GM21526 (cell line): Measurements from ENCODE around the gene MRPL14.

Experiments used
- ATAC-seq: cut with Tn5 transposase; IDR thresholded peaks from one replicate; pipeline ENCODE4 v1.9.1; 2021; ENCODE audit warnings: moderate library complexity; ENCODE audit not compliant: unreplicated experiment, low FRiP score

The MRPL14 gene

DNA sequence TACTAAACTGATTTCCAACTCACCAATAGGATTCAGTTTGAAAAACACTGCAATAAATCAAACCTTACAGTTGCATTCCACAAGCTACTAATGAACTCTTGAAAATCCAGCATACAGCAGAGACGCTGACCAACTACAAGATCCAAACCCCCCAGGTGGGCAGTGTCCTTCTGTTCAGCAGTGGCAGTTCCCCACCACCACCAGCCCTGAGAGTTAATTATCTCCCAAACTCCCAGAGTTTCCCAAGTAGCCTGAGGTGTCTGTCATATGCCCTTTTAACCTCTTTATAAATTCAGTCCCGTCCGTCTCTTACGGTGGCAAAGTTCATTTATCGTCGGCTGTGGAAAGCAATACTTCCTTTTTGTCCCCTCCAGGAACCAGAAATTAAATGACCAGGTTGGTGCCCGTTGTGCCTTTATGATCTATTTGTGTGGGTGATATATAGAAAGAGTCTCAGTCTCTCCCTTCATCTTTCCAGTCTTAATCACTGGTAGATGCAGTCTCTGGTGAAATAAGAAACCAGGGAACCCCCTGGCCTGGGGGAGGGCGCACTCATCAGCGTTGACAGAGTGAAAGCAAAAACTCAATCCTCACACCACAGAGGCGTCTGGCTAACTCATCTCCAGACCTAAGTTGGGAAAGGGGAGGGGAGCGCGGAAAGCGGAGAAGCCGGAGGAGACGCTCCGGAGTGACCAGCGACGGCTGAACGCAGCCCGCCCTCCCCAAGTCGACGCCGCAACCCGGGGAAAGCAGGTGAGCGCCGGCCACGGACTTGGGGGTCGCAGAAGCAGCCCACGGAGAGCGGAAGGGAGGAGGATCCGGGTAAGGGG lies 717 bp downstream of the MRPL14 start:
- no peak for ATAC-seq

DNA sequence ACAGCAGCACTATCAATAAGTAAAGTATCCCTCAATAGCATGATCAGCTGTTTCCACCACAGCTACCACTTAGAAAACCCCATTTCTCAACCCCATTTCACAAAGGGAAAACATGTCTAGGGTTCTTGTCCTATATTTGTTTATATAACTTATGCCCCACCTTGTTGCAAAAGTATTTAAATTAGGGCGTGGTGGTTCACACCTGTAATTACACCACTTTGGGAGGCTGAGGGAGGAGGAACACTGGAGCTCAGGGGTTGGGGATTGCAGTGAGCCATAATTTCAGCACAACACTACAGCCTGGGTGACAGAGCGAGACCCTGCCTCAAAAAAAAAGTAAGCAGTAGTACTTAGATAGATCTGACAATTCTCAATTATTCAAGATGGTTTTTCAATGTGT lies 3.7 kb downstream of the MRPL14 start:
- ATAC-seq = no peak

DNA sequence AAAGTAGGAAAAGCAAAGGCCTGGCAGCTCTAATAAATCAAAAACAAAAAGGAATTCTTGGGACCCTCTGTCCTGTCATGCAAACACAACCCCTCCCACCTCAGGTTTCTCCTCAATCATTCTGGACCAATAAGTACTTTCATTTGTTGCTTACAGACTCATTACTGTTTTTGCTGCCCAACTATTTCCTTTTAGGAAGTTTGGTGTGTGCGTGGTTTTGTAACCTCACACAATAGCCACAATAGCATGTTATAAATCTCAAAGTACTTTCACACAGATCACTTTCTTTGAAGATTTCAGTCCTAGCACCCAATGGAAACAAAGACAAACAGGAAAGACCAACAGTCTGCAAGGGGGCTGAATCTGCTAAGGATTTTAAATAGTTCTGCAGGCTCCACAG lies 4.5 kb downstream of the MRPL14 start:
- ATAC-seq = no peak

DNA sequence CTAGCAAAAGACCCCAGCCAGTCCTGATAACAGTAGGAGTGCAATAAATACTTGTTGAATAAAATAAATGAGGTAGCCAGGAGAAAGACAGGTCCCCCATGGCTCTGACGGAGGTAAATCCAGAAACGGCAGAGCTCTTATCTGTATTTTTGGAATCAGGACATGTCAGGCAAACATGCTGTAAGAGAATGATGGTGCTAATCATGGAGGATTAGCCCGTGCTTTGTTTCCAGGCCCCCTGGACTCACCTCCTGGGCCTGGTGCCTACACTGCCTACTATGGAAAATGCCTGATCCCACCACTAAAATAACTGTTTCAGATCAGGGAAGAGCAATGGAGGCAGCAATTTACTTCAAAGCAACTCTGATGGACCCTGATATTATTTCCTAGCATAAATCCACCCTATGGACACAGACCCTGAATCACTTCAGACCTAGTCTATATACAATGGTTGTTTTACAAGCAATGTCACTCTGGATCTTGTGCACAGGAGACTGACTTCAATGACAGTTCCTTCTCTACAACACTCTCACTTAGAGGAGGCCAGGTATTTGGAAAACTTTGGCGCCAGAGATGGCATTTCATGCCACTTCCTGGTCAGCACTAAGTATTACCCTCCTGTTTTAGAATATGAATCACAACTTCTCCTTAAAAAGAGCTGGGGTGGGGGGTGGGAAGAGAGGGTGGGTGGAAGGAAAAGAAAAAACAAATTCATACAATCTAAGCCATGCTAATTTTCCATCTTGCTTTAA lies 6.4 kb downstream of the MRPL14 start:
- ATAC-seq = no peak

DNA sequence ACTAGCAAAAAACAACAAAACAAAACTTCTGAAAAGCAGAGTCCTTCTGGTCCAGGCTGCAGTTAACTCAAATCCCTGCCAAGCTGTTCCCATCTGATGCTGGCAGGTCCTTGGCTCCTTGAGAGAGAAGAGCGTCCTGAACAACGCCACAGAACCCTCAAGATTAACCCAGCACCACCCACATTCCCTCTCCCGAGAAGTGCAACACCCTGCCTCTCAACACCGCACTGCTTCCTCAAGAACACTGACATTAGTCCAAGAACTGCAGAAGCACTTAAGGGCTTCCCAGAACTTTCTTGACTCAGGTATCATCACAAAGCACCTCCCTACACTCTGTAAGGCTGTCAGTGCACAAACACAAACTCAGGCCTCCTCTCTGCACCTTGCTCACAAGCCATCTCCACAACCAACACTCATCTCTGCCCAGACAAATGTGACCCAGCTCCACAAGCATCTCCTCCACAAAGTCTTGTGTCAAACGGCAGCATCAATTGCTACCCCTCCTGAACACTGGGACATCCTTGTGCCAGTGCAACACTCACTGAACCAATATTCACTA lies 7.5 kb downstream of the MRPL14 start:
- no peak for ATAC-seq

DNA sequence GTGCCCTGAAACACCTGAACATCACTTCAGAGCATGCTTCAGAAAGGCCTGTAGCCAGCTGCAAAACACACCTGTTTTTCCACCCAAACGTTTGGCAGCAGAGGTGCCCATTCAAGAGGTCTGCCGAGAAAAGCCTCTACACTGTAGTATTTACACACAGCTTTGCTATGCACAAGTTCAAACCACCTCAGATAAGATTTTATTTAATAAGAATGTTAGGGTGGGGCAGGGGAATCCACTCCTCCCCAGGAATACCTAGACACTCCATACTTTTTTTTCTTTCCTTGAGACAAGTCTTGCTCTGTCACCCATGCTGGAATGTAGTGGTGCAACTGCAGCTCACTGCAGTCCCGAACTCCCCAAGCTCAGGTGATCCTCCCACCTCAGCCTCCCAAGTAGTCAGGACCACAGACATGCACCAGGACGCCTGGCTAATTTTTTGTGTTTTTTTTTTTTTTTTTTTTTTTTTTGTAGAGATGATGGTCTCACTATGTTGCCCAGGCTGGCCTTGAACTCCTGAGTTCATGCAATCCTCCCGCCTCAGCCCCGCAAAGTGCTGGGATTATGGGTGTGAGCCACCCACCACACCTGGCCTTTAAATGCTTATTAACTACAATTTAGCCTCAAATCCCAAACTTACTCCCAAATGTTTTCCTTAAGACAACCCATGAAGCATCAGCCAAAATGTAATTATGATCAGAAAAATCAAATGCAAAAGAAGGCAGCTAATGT lies 9.7 kb downstream of the MRPL14 start:
- ATAC-seq = no peak

DNA sequence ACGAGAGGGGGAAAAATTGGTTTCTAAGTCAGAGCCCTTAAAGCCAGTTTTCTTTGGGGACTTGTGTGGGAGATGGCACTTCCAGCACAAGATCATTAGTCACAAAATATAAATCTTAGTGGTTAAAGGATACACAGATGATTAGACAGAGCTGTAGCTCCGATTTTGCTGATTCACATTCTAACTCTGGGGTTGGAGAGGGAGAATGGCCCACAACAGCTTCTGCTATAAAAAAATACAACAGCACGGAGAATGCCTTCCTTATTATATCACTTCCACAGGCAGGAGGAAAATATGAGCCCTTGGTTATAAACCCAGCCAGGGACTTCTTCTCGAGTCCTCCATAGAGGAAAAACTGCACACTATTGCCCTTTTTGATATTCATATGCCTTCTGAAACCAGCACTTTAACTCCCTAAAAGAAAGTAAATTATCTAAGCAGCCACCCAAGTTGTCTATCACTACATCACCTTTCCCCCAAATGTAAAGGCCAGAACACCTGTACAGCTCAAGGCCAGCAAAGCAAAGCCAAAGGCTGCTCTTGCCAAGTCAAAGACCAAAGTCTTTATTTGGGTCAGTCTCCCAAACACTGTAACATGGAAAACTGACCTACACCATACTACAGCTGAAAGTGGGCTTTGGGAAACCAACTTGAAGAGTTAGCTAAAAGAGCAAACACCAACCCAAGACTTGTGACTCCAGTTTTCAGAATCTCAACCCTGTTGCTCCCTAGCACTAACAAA lies 10.4 kb downstream of the MRPL14 start:
- no peak for ATAC-seq

DNA sequence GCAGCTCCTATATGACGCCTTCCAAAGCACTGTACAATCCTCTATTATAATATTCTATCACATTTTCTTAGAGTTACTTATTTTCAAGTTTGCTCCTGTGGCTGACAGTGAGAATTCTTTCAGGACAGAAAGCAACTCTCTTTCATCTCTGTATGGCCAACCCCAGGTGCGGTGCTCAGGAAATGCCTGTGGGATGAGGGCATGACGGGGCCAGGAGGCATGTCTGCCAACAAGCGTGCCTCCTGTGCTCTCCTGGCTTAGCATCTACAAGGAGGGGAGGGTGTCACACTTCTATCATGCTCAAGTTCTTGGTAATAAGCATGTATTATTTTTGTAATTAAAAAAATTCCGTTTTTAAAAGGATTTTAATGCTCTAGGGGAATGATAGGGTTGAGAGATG lies 11.4 kb downstream of the MRPL14 start:
- ATAC-seq = no peak

DNA sequence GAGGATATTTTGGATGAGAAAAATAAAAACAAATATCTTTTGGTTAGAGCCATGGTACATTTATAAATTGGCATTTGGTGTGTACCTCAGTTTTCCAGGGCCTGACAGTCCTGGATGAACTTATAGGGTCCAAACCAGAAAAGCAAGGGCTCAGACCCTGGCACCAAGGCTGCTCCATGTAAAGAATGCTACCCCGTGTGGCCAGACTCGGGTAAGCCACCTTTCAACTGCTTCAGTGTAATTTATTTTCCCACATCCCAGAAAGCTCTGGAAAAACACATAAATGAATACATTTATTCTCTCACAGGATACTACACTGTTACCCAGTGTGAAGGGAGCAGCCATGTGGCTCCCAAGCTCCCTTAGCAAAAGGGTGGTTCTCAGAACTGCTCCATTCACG lies 13.8 kb downstream of the MRPL14 start:
- ATAC-seq = no peak

DNA sequence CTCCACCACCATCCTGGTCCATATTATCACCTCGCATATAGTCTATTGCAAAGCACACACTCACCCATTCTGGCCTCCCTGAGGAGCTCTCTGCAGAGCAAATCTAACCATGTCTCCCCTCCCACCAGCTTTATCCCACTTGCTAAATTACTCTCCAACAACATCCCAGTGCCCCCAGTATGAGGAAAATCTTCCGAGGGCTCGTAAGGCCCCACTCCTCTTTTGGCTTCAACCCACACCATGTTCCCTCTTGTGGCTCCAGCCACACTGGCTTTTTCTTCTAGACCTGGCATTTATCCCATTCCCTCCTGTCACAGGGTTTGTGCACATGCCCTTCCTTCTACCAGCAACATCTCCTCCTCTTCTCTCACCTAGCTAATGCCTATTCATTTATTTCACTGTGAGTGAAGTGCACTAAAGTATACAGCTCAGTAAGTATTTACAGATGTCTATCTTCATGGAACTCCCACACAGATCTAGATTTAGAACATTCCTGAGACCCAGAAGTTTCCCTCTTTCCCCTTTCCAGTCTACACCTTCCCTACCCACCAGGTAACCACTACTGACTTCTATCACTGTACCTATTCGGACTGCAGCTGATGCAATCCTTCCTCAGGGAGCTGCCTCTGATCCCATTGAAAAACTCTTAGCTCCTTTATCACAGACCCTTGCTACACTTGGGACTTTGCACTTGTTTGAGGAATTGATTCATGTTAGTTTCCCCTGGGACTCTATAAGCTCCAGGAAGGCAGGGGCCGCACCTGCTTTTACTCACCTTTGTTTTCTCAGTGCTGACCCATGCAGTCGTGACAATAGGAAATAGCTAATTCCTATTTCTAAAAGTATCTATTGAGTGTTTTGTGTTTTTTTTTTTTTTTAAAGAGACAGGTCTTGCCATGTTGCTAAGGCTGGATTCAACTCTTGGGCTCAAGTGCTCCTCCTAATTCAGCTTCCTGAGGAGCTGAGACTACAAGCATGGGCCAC lies 15.5 kb downstream of the MRPL14 start:
- ATAC-seq = no peak

DNA sequence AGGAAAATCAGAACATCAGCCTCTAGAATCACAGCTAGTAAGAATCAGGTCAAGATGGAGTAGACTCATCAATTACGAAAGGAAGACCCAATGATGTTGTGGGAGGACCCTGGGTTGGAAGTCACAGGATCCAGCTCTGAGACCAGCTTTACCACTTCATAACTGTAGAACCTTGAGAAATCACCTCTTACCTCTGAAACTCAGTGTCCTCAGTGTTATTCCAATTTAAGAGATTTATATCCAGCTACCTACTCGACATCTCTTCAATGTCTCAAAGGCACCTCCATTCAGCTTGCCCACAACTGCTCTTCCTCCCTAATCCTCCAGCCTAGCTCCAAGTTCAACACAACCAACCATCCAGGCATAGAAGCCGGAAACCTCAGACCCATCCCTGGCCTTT lies 16.3 kb downstream of the MRPL14 start:
- ATAC-seq = no peak

DNA sequence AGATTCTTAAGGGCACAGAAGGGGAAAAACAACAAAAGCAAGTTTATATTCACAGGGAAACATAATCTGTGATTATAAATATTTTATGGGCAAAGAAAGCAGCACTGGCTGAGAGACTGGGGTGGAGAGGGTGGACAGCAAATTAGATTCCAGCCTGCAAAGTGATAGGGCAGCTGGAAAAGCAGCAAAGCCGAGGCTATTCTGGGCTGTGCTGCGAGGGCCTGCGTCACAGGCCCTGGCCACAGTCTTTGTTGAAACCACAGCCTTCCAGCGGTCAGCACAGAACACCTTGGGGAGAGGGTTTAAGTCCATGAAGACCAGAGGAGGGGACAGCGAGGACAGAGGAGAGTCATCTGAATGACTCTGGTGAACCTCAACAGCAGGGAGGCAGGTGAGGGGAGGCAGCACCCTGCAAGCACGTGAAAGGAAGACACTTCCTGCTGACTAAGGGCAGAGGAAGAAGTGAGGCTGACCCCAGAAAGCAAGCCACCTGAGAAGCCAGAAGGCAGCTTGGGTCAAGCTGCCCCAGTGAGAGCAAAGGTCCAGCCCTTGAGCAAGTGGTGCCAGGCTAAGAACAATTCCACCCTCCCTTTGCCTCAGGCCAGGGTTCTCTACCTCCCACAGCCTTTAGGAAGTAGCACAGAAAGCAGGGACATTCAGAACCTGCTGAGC lies 17.1 kb downstream of the MRPL14 start:
- ATAC-seq = no peak

DNA sequence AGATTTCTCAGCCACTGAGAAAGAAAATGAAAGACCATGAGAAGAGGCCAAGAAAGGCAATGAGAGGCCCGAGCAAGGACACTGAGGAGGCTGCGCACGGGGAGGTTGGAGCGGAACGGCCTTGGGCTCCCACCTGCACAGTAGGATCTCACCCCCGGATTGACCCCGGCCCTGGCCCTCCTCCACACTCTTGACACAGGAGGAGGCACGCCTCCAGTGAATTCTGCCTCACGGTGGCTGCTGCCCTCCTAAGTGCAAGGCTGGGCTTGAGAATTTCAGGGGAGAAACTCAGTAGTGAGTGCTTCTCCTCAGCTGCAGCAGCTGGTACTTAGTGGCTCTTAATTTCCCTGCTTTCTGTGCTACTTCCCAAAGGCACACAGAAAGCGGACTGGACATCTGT lies 18.0 kb downstream of the MRPL14 start:
- no peak for ATAC-seq

DNA sequence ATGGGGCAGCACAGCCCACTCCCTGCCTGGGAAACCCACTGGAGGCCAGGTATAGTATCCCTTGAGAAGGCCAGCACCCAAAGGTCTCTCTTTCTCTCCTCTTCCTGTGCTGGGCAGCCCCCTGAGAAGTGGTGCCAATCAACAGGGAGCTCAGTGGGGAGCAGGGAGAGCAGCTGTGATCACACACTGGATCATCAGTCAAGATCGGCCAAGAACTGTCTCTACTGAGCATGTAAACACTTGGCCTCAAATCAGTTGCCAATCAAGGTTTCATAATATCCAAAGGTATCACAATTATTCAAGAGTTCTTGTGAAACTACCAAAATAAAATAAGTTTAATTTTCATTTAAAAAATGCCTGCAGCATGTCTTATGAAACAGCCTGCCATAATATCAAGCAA lies 18.8 kb downstream of the MRPL14 start:
- no peak for ATAC-seq

DNA sequence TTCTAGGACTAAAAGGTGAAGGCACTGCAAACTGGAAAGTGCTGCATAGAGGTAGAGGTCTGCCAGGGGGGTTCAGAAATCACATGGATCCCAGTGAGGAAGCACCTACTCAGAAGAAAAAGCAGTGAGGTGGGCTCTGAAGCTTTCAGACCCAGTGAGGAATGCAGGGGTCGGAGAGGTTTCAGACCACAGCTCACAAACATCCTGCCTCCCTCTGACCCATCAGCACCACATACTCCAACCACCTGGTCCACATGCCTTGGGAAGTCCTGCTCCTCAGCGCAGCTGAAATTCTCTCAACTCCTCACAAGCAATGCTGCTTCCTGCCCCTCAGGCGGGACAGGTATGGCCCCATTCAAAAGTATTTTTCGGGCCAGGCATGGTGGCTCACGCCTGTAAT lies 20.2 kb downstream of the MRPL14 start:
- ATAC-seq = no peak

DNA sequence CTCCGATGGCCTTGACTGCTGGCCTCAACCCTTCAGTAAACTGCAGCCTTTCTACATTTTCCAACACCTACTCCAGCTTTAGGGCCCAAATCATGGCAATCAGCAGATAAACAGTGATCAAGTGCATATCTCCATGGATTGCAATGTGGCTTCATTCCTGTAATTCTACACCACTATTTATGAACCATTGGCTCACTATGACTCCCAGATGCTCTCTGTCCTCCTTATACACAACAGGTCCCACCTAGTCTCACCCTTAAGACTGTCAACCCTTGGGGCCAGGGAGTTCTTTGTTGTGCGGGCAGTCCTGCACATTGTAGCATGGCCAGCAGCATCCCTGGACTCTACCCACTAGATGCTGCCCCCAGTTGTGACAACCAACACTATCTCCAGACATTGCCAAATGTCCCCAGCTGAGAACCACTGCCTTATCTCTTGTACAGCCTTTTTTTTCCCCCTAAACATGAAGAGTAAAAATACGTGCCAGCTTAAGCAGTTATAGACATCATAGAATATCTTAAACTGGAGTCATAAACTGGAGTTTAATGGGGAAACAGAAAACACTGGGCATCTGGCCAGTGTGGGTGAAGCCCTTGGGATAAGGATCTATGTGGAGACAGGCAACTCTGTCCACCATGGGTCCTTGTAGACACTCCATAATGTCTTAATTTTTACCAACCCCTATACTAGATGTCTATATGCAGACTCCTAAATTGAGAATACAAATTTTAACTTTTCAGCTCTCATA lies 21.1 kb downstream of the MRPL14 start:
- no peak for ATAC-seq

DNA sequence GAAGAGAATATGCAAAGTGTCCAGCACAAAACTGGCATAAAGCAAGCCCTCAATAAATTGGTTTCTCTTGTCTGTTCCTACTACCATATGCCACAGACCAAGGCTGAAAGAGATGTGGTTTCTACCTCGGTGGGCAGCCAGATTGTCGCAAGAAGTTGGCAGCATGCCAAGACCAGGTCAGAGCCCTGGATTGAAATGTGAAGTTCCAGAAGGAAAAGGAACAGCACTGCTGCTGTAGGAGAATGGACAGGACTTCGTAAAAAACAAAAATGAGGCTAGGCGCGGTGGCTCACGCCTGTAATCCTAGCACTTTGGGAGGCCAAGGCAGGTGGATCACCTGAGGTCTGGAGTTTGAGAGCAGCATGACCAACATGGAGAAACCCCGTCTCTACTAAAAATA lies 22.1 kb downstream of the MRPL14 start:
- ATAC-seq = no peak

DNA sequence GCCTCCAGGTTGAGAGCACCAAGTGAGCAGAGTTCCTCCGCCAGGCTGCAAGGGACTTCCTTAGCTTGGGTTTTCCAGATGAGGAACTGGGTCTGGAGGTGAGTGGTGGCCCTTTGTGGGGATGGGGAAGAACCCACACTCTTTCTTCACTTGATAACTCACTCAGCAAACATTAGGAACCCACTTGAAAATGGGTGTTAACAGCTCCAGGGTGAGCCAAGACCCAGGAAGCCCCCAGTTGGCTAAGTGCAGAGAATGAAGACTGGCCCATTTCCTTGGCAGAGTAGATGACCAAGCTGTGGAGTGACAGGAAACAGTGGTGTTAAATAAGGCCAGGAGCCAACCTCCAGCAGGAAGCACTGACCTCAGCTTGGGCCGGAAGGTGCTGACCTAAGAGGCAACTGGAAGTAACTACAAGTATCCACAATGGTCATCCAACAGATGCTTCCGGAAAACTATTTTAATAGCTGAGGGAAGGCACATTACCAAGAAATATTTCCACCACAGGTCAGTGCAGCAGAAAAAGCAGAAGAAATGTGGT lies 22.7 kb downstream of the MRPL14 start:
- no peak for ATAC-seq
